Hippocampal formation (tissue), 2 donors: ENCODE results near the gene FBL.
A peak's percentile ranks its signal among the peaks of the same experiment; 100 is the strongest.

Experiments
- DNase-seq, 2 donors: peaks; one replicate each; lab custom pipeline; 2025; lab: John Stamatoyannopoulos, UW

Gene FBL

GRCh38 chr19:39842693-39843435 lies 3.3 kb downstream of the FBL start:
- no peak for DNase-seq

GRCh38 chr19:39841041-39841440 lies 5.1 kb downstream of the FBL start:
- no peak for DNase-seq

- DNase-seq: no peak
Observed at GRCh38 chr19:39840492-39840891, 5.7 kb downstream of the FBL start.

GRCh38 chr19:39839678-39840327 lies 6.4 kb downstream of the FBL start:
- no peak for DNase-seq

- no peak for DNase-seq
Observed at GRCh38 chr19:39838569-39838968, 7.6 kb downstream of the FBL start.

GRCh38 chr19:39837978-39838377 lies 8.2 kb downstream of the FBL start:
- no peak for DNase-seq

- no peak for DNase-seq
Observed at GRCh38 chr19:39834287-39834841, 11.8 kb downstream of the FBL start.

GRCh38 chr19:39833464-39834286 lies 12.5 kb downstream of the FBL start, which contains the start of gene DYRK1B:
Gene DYRK1B (minus strand): TSS chr19:39834162. CDS start chr19:39831867, 2,295 bp downstream.
- DNase-seq: peak; percentile 90 to 93

- no peak for DNase-seq
Observed at GRCh38 chr19:39833160-39833463, 13.1 kb downstream of the FBL start.

- DNase-seq: no peak
Observed at GRCh38 chr19:39832341-39833083, 13.7 kb downstream of the FBL start.

GRCh38 chr19:39831679-39832078 lies 14.5 kb downstream of the FBL start:
- no peak for DNase-seq

- DNase-seq: no peak
Observed at GRCh38 chr19:39830847-39831246, 15.3 kb downstream of the FBL start.

GRCh38 chr19:39830406-39830805 lies 15.8 kb downstream of the FBL start:
- DNase-seq: no peak

- DNase-seq: no peak
Observed at GRCh38 chr19:39829702-39830275, 16.4 kb downstream of the FBL start.

GRCh38 chr19:39828654-39829032 lies 17.5 kb downstream of the FBL start:
- DNase-seq: no peak

GRCh38 chr19:39828015-39828653 lies 18.0 kb downstream of the FBL start:
- no peak for DNase-seq

GRCh38 chr19:39827216-39827615 lies 19.0 kb downstream of the FBL start:
- DNase-seq: no peak

- DNase-seq: no peak
Observed at GRCh38 chr19:39826311-39826945, 19.8 kb downstream of the FBL start.

- no peak for DNase-seq
Observed at GRCh38 chr19:39825531-39826076, 20.6 kb downstream of the FBL start.

GRCh38 chr19:39825093-39825463 lies 21.1 kb downstream of the FBL start:
- DNase-seq: no peak
